H1 (cell line): ENCODE measurements around the gene CDRT4. TPM values are rescaled to one million over a fixed set of nuclear protein-coding genes. Genes with fewer than 3 reads are reported as not detected.

Source experiments
- CTCF ChIA-PET: fragments of 300-600 bp; sonication (Branson Sonifier 250); formaldehyde crosslinking; loops from one replicate; lab custom pipeline; 2021; ENCODE audit not compliant: partially characterized antibody; lab: Charles Lee
- POLR2A ChIA-PET: fragments of 300-600 bp; sonication (Branson Sonifier 250); formaldehyde crosslinking; loops from one replicate; lab custom pipeline; 2021; ENCODE audit warnings: inconsistent platforms; ENCODE audit not compliant: partially characterized antibody; lab: Charles Lee
- DNase-seq, 2 experiments: peaks; one replicate each; pipeline versions ENCODE4 v3.0.0 to v3.0.0-alpha.2; 2010 to 2022; ENCODE audit warnings: low spot score in 2 of 2, low read depth in 1 of 2, mixed read lengths in 1 of 2
- FAIRE-seq: peaks from 2 replicates; lab custom pipeline; 2011; peaks lifted over from hg19 to GRCh38; lab: Jason Lieb, UNC
- H2AFZ ChIP-seq: 2 replicates; pipeline ENCODE4 v1.8.1; 2012; ENCODE audit warnings: low read length, inconsistent platforms
- H2AK5ac ChIP-seq: 2 replicates; pipeline ENCODE4 v1.6.1; 2013; ENCODE audit warnings: low read depth, low read length
- H2BK120ac ChIP-seq: replicated peaks from 2 replicates; pipeline ENCODE3; 2013; ENCODE audit warnings: low read depth, low read length, inconsistent platforms
- H2BK12ac ChIP-seq: 2 replicates; pipeline ENCODE4 v1.6.1; 2013; ENCODE audit warnings: low read depth, low read length
- H2BK15ac ChIP-seq: 2 replicates; pipeline ENCODE4 v1.6.1; 2013; ENCODE audit warnings: low read length
- H2BK20ac ChIP-seq: 2 replicates; pipeline ENCODE4 v1.6.1; 2013; ENCODE audit warnings: low read length
- H2BK5ac ChIP-seq: 2 replicates; pipeline ENCODE4 v1.6.1; 2013; ENCODE audit warnings: low read depth, low read length
- H3K14ac ChIP-seq: 2 replicates; pipeline ENCODE4 v1.6.1; 2013; ENCODE audit warnings: inconsistent platforms; ENCODE audit not compliant: insufficient read length
- H3K18ac ChIP-seq: 2 replicates; pipeline ENCODE4 v1.6.1; 2013; ENCODE audit warnings: low read length; ENCODE audit errors: extremely low read depth
- H3K23ac ChIP-seq: 2 replicates; pipeline ENCODE4 v1.6.1; 2013; ENCODE audit warnings: inconsistent platforms; ENCODE audit not compliant: insufficient read length
- H3K23me2 ChIP-seq: 2 replicates; pipeline ENCODE4 v1.6.1; 2013; ENCODE audit warnings: low read depth, low read length
- H3K27ac ChIP-seq: 2 replicates; pipeline ENCODE4 v1.6.1; 2011; ENCODE audit warnings: low read depth, low read length, inconsistent platforms
- H3K27me3 ChIP-seq, 4 experiments: replicated peaks in 1 of 4; 1 replicate in 1 of 4; 2 replicates in 3 of 4; pipeline versions ENCODE4 v1.6.1 to v1.8.1; 2011 to 2013; ENCODE audit warnings: low read length in 3 of 4, mild to moderate bottlenecking in 3 of 4, inconsistent platforms in 2 of 4, mixed read lengths in 2 of 4, moderate library complexity in 1 of 4; ENCODE audit not compliant: control insufficient read depth in 3 of 4, insufficient read depth in 3 of 4; ENCODE audit errors: extremely low read depth in 1 of 4
- H3K36me3 ChIP-seq, 4 experiments: 2 replicates each; pipeline versions ENCODE4 v1.6.1 to v1.8.1; 2011 to 2013; ENCODE audit warnings: mild to moderate bottlenecking in 4 of 4, low read length in 3 of 4, moderate library complexity in 2 of 4, control low read depth in 1 of 4, inconsistent platforms in 1 of 4; ENCODE audit not compliant: insufficient read depth in 4 of 4, control insufficient read depth in 2 of 4
- H3K4ac ChIP-seq: replicated peaks from 2 replicates; pipeline ENCODE3; 2013; ENCODE audit warnings: low read length, low read depth, mixed read lengths, inconsistent platforms; ENCODE audit not compliant: insufficient read length
- H3K4me1 ChIP-seq, 4 experiments: replicated peaks in 1 of 4; 1 replicate in 1 of 4; 2 replicates in 3 of 4; pipeline versions ENCODE4 v1.6.1 to v1.8.1; 2011 to 2013; ENCODE audit warnings: low read length in 3 of 4, inconsistent platforms in 2 of 4, mixed read lengths in 1 of 4; ENCODE audit not compliant: insufficient read depth in 4 of 4, control insufficient read depth in 3 of 4
- H3K4me2 ChIP-seq, 2 experiments: 2 replicates each; pipeline versions ENCODE4 v1.6.1 to v1.8.1; 2011 to 2013; ENCODE audit warnings: low read depth in 2 of 2, low read length in 2 of 2, control low read depth in 1 of 2, inconsistent platforms in 1 of 2, mild to moderate bottlenecking in 1 of 2; ENCODE audit not compliant: insufficient read depth in 1 of 2
- H3K4me3 ChIP-seq, 4 experiments: fragments of 200-600, 300-600 bp in 1 of 4; sonication (generic), shearing (Covaris generic), sonication (Bioruptor Twin) in 1 of 4; 2 replicates each; pipeline versions ENCODE4 v1.5.1 to v1.8.1; 2011 to 2016; ENCODE audit warnings: low read length in 4 of 4, low read depth in 3 of 4, control low read depth in 2 of 4, inconsistent platforms in 2 of 4, mild to moderate bottlenecking in 2 of 4, mixed read lengths in 1 of 4, moderate library complexity in 1 of 4; ENCODE audit not compliant: insufficient read depth in 2 of 4; ENCODE audit errors: extremely low read depth in 1 of 4
- H3K56ac ChIP-seq: replicated peaks from 2 replicates; pipeline ENCODE3; 2013; ENCODE audit warnings: low read depth, mild to moderate bottlenecking, mixed read lengths, low read length, inconsistent platforms; ENCODE audit not compliant: insufficient read length
- H3K79me1 ChIP-seq: 2 replicates; pipeline ENCODE4 v1.6.1; 2013; ENCODE audit warnings: low read depth, low read length, control low read depth
- H3K79me2 ChIP-seq, 2 experiments: 2 replicates each; pipeline versions ENCODE4 v1.6.1 to v1.8.1; 2012 to 2013; ENCODE audit warnings: low read length in 2 of 2, mild to moderate bottlenecking in 2 of 2, inconsistent platforms in 1 of 2; ENCODE audit not compliant: insufficient read depth in 2 of 2, control insufficient read depth in 1 of 2
- H3K9ac ChIP-seq, 4 experiments: replicated peaks in 1 of 4; 1 replicate in 1 of 4; 2 replicates in 3 of 4; pipeline versions ENCODE4 v1.6.1 to v1.8.1; 2011 to 2013; ENCODE audit warnings: low read depth in 3 of 4, low read length in 3 of 4, control low read depth in 2 of 4, mild to moderate bottlenecking in 2 of 4, moderate library complexity in 2 of 4, inconsistent platforms in 1 of 4; ENCODE audit errors: extremely low read depth in 1 of 4
- H3K9me3 ChIP-seq, 2 experiments: 2 replicates each; pipeline versions ENCODE4 v1.6.1 to v1.8.1; 2012 to 2013; ENCODE audit warnings: mild to moderate bottlenecking in 2 of 2, moderate library complexity in 2 of 2, control low read depth in 1 of 2, inconsistent platforms in 1 of 2, low read depth in 1 of 2, low read length in 1 of 2, mixed read lengths in 1 of 2; ENCODE audit not compliant: insufficient read depth in 2 of 2
- H4K20me1 ChIP-seq, 2 experiments: replicated peaks in 1 of 2; 2 replicates each; pipeline versions ENCODE3 to v1.8.1; 2011 to 2013; ENCODE audit warnings: inconsistent platforms in 2 of 2, low read length in 2 of 2, mild to moderate bottlenecking in 1 of 2; ENCODE audit not compliant: insufficient read depth in 2 of 2, control insufficient read depth in 1 of 2
- H4K5ac ChIP-seq: 2 replicates; pipeline ENCODE4 v1.6.1; 2013; ENCODE audit warnings: low read length, low read depth, mixed read lengths, inconsistent platforms; ENCODE audit not compliant: insufficient read length
- H4K8ac ChIP-seq: 2 replicates; pipeline ENCODE4 v1.8.0; 2013; ENCODE audit warnings: mild to moderate bottlenecking, moderate library complexity, low read length, inconsistent platforms; ENCODE audit not compliant: insufficient read depth; ENCODE audit errors: extremely low read depth
- H4K91ac ChIP-seq: replicated peaks from 2 replicates; pipeline ENCODE3; 2013; ENCODE audit warnings: low read length, mixed read lengths, inconsistent platforms; ENCODE audit not compliant: insufficient read length
- BRCA1 ChIP-seq: IDR thresholded peaks from 2 replicates; pipeline ENCODE4 v1.6.1; 2012; ENCODE audit warnings: low read depth, low read length, improper control_type of control experiment
- CBX5 ChIP-seq: fragments of 300-800, 300-1000 bp; sonication (generic); IDR thresholded peaks from 2 replicates; pipeline ENCODE4 v1.7.1; 2016; ENCODE audit warnings: antibody characterized with exemption, low read length, low read depth
- EP300 ChIP-seq, 2 experiments: IDR thresholded peaks; 1 replicate in 1 of 2; 2 replicates in 1 of 2; pipeline ENCODE4 v1.6.1; 2011 to 2012; ENCODE audit warnings: low read depth in 2 of 2, low read length in 2 of 2, mild to moderate bottlenecking in 2 of 2, borderline replicate concordance in 1 of 2, inconsistent platforms in 1 of 2, moderate library complexity in 1 of 2
- EZH2 ChIP-seq: fragments of 200-600 bp; sonication (generic); IDR thresholded peaks from 2 replicates; pipeline ENCODE4 v1.7.1; 2012; ENCODE audit warnings: low read depth, mild to moderate bottlenecking, moderate library complexity, low read length, inconsistent platforms; ENCODE audit not compliant: severe bottlenecking
- NANOG ChIP-seq: IDR thresholded peaks from 2 replicates; pipeline ENCODE4 v1.6.1; 2011; ENCODE audit warnings: low read length, low read depth, mild to moderate bottlenecking, inconsistent platforms; ENCODE audit not compliant: insufficient read depth, poor library complexity, severe bottlenecking
- POLR2A ChIP-seq, 2 experiments: IDR thresholded peaks; 1 replicate in 1 of 2; 2 replicates in 1 of 2; pipeline ENCODE4 v1.6.1; 2011; ENCODE audit warnings: low read depth in 2 of 2, low read length in 2 of 2, mild to moderate bottlenecking in 2 of 2; ENCODE audit errors: control extremely low read depth in 1 of 2
- SAP30 ChIP-seq: fragments of 300-600 bp; sonication (generic); IDR thresholded peaks from 2 replicates; pipeline ENCODE4 v1.7.1; 2012; ENCODE audit warnings: low read length, moderate library complexity, mild to moderate bottlenecking, inconsistent platforms; ENCODE audit not compliant: insufficient read depth, insufficient replicate concordance
- SIN3A ChIP-seq, 2 experiments: IDR thresholded peaks in 1 of 2; conservative IDR thresholded peaks in 1 of 2; 2 replicates each; pipeline ENCODE4 v1.6.1; 2011 to 2012; ENCODE audit warnings: low read length in 2 of 2, improper control_type of control experiment in 1 of 2, low read depth in 1 of 2, mild to moderate bottlenecking in 1 of 2
- SP2 ChIP-seq: IDR thresholded peaks from 2 replicates; pipeline ENCODE4 v1.6.1; 2012; ENCODE audit warnings: mild to moderate bottlenecking, low read length, inconsistent platforms
- SUZ12 ChIP-seq: fragments of 200-600 bp; sonication (generic); IDR thresholded peaks from 2 replicates; pipeline ENCODE4 v1.6.1; 2012; ENCODE audit warnings: mild to moderate bottlenecking, inconsistent platforms, low read length, moderate library complexity, mixed read lengths
- TCF12 ChIP-seq: IDR thresholded peaks from 2 replicates; pipeline ENCODE4 v1.6.1; 2011; ENCODE audit warnings: low read depth, mild to moderate bottlenecking, low read length
- WGBS, 2 experiments: shearing (Covaris generic) in 1 of 2; methylation state at CpG; one replicate each; pipeline versions ENCODE4 v1.1.6 to v1.1.7; 2013 to 2015; ENCODE audit warnings: low lambda C conversion rate in 2 of 2, mixed read lengths in 2 of 2, inconsistent platforms in 1 of 2, low coverage in 1 of 2, missing lambda C conversion rate in 1 of 2; ENCODE audit not compliant: insufficient replicate concordance in 2 of 2, insufficient coverage in 1 of 2, insufficient read length in 1 of 2; ENCODE audit errors: extremely low coverage in 1 of 2, missing lambda C conversion rate in 1 of 2; 5-methylcytosine and 5-hydroxymethylcytosine counted together
- polyA plus RNA-seq, 7 experiments: library from polyadenylated mRNA; depleted of rRNA in 3 of 7; stranded (reverse) in 5 of 7; unstranded in 2 of 7; fragments of >200 nt in 5 of 7; fragments of 200-250 nt in 2 of 7; gene quantifications; 1 replicate in 5 of 7; 2 replicates in 1 of 7; 4 replicates in 1 of 7; pipeline versions ENCODE4 v1.2.1 to v1.2.3, GENCODE V29; 2011 to 2013; ENCODE audit warnings: missing spikeins in 2 of 7, mixed read lengths in 2 of 7
- total RNA-seq: library from RNA; stranded (reverse); fragmentation: NEBNext Ultra II Directional; extraction: Animal tissue kit (Norgen Biotek cat#: 25700); gene quantifications from 2 replicates; pipeline ENCODE4 v1.2.1, GENCODE V29; 2021
- TF ChIP-seq, protein P1 (sequence below): IDR thresholded peaks from 2 replicates; pipeline ENCODE4 v1.6.1; 2011; ENCODE audit warnings: low read length, improper control_type of control experiment

CDRT4 gene
- total and polyA plus RNA-seq, 2 of the 8 experiments (the other 6 are each of a cell fraction or from before 2014, with no cell fraction given), result 2.6 to 5.6 TPM

DNA sequence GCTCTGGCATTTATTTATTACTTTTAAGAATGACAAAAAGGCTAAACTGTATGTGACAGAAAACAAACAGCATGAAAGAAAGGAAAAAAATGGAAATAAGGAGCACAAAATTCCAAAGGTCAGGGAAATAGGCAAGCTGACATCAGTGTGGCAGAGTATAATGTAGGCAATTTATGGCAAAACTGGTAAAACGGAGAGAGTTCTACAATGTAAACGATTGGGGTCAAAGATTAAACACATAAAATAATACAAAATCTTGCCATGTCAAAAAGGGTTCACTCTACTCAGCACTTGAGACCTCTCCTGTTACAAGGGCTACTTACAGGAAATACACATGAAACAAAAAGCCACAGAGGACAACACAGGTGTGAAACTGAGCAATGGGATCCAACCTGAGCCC, 47.0 kb upstream of the CDRT4 start:
- no peak for FAIRE-seq
- no peak overlapping the region for H3K4me2 ChIP-seq
- no peak overlapping the region for H3K9ac ChIP-seq
- H3K23me2 ChIP-seq, result no peaks in the 10 kb centered on the region
- H2BK20ac ChIP-seq, result no peak overlapping the region
- H3K4me3 ChIP-seq, result no peak overlapping the region
- no peak overlapping the region for H3K23ac ChIP-seq
- no peak overlapping the region for H3K56ac ChIP-seq
- H3K36me3 ChIP-seq, result peaks cover 0 to 19% (median 14%) of the 10 kb centered on the region in 4 experiments; a peak in 5 of 8 replicates
- 87% methylated on average over 2 of the region's 2 CpGs; no CpG with 5 or more reads in 1 of the 2 experiments for WGBS, 2 experiments
- no peak overlapping the region for H3K18ac ChIP-seq
- H4K91ac ChIP-seq, result no peak overlapping the region
- H4K8ac ChIP-seq, result no peak overlapping the region
- no peaks in the 10 kb centered on the region for H3K4me1 ChIP-seq
- no peaks in the 10 kb centered on the region for H3K9me3 ChIP-seq
- no peak overlapping the region for H3K4ac ChIP-seq
- H4K5ac ChIP-seq, result no peak overlapping the region
- ChIA-PET POLR2A (interaction anchor here (1.8 kb wide), 1 partner anchor 11 kb away, joined by 6 read pairs; no protein-coding TSS in a partner anchor), CTCF (interaction anchor here (2.6 kb wide), 1 partner anchor 12 kb away, joined by 16 read pairs; no protein-coding TSS in a partner anchor)
- no peak overlapping the region for H2BK12ac ChIP-seq
- H2BK120ac ChIP-seq, result no peak overlapping the region
- no peak overlapping the region for H2AFZ ChIP-seq
- H2AK5ac ChIP-seq, result no peak overlapping the region
- no peaks in the 10 kb centered on the region for H3K79me2 ChIP-seq
- no peak for TF ChIP-seq POLR2A (IDR thresholded peaks at IDR 0.05; ENCODE audit: control extremely low read depth in 1 of 2, low read depth in 2 of 2, low read length in 2 of 2)
- no peak for TF ChIP-seq EP300 (IDR thresholded peaks at IDR 0.05; ENCODE audit: borderline replicate concordance in 1 of 2, low read depth in 2 of 2, low read length in 2 of 2)
- no peak for TF ChIP-seq NANOG
- TF ChIP-seq CBX5, result no peak
- TF ChIP-seq SUZ12, result no peak
- no peak for TF ChIP-seq BRCA1
- no peak for TF ChIP-seq SIN3A (conservative IDR thresholded peaks at IDR 0.05 in 1 of 2, IDR thresholded peaks at IDR 0.05 in 1 of 2; ENCODE audit: low read depth in 1 of 2, low read length in 2 of 2)
- no peak for TF ChIP-seq SP2
- TF ChIP-seq, protein P1, sequence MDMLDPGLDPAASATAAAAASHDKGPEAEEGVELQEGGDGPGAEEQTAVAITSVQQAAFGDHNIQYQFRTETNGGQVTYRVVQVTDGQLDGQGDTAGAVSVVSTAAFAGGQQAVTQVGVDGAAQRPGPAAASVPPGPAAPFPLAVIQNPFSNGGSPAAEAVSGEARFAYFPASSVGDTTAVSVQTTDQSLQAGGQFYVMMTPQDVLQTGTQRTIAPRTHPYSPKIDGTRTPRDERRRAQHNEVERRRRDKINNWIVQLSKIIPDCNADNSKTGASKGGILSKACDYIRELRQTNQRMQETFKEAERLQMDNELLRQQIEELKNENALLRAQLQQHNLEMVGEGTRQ, result no peak
- no peak for TF ChIP-seq EZH2
- TF ChIP-seq TCF12, result no peak
- no peak for TF ChIP-seq SAP30
- no peak overlapping the region for H3K14ac ChIP-seq
- H3K27ac ChIP-seq, result no peak overlapping the region
- no peak overlapping the region for H2BK5ac ChIP-seq
- peaks cover 2% of the 10 kb centered on the region; the same call in 1 of the 2 replicates for H3K79me1 ChIP-seq
- H3K27me3 ChIP-seq, result no peaks in the 10 kb centered on the region
- no peak overlapping the region for H2BK15ac ChIP-seq
- peaks cover 0 to 3% of the 10 kb centered on the region in 2 experiments for H4K20me1 ChIP-seq
- DNase-seq, result no peak
